Measurements from ENCODE around the gene CIAO2B.

GRCh38 chr16:66959704-66960161 lies 25.5 kb upstream of the CIAO2B start:
- TF ChIP-seq CTCF (IDR thresholded peaks at IDR 0.05; ENCODE audit: borderline replicate concordance, extremely low read depth, low read length, poor library complexity, severe bottlenecking) = no peak
- TF ChIP-seq EZH2 (IDR thresholded peaks at IDR 0.05; ENCODE audit: borderline replicate concordance, low read depth, low read length, severe bottlenecking) = no peak

Data from DND-41 (cell line).